ENCODE data around the gene FANCE. TPM values are rescaled to one million over a fixed set of nuclear protein-coding genes. Genes with fewer than 3 reads are reported as not detected.

Gene FANCE
- polyA plus RNA-seq, 4 donors: 7.1 to 12.5 (median 9.7) TPM

- DNase-seq (ENCODE audit: low read depth in 4 of 4, low spot score in 3 of 4): no peak
Measured at GRCh38 chr6:35483490-35483889, 31.4 kb downstream of the FANCE start.

GRCh38 chr6:35483893-35484645, 31.9 kb downstream of the FANCE start:
- no peak for DNase-seq (ENCODE audit: low read depth in 4 of 4, low spot score in 3 of 4)

GRCh38 chr6:35484921-35485392, 32.8 kb downstream of the FANCE start:
- DNase-seq (ENCODE audit: low read depth in 4 of 4, low spot score in 3 of 4): no peak

- DNase-seq (ENCODE audit: low read depth in 4 of 4, low spot score in 3 of 4): no peak
Measured at GRCh38 chr6:35485402-35485877, 33.3 kb downstream of the FANCE start.

GRCh38 chr6:35486005-35486925, 34.1 kb downstream of the FANCE start:
- no peak for DNase-seq (ENCODE audit: low read depth in 4 of 4, low spot score in 3 of 4)

GRCh38 chr6:35487658-35488516, 35.7 kb downstream of the FANCE start:
- no peak for DNase-seq (ENCODE audit: low read depth in 4 of 4, low spot score in 3 of 4)

- DNase-seq (ENCODE audit: low read depth in 4 of 4, low spot score in 3 of 4): no peak
Measured at GRCh38 chr6:35488517-35488862, 36.4 kb downstream of the FANCE start.

GRCh38 chr6:35489066-35489465, 36.9 kb downstream of the FANCE start:
- no peak for DNase-seq (ENCODE audit: low read depth in 4 of 4, low spot score in 3 of 4)

GRCh38 chr6:35489995-35490791, 38.1 kb downstream of the FANCE start:
- DNase-seq (ENCODE audit: low read depth in 4 of 4, low spot score in 3 of 4): no peak

GRCh38 chr6:35490821-35491557, 38.9 kb downstream of the FANCE start:
- DNase-seq (ENCODE audit: low read depth in 4 of 4, low spot score in 3 of 4): no peak

- DNase-seq (ENCODE audit: low read depth in 4 of 4, low spot score in 3 of 4): no peak
Measured at GRCh38 chr6:35491558-35492257, 39.6 kb downstream of the FANCE start.

- DNase-seq (ENCODE audit: low read depth in 4 of 4, low spot score in 3 of 4): no peak
Measured at GRCh38 chr6:35492258-35492973, 40.3 kb downstream of the FANCE start.

GRCh38 chr6:35492974-35493284, 40.8 kb downstream of the FANCE start:
- no peak for DNase-seq (ENCODE audit: low read depth in 4 of 4, low spot score in 3 of 4)

- DNase-seq (ENCODE audit: low read depth in 4 of 4, low spot score in 3 of 4): no peak
Measured at GRCh38 chr6:35493307-35493983, 41.3 kb downstream of the FANCE start.

GRCh38 chr6:35494161-35494563, 42.0 kb downstream of the FANCE start:
- DNase-seq (ENCODE audit: low read depth in 4 of 4, low spot score in 3 of 4): no peak

GRCh38 chr6:35495258-35496035, 43.3 kb downstream of the FANCE start:
- DNase-seq (ENCODE audit: low read depth in 4 of 4, low spot score in 3 of 4): no peak
